ENCODE results near the gene EML2. TPM values are rescaled to one million over a fixed set of nuclear protein-coding genes. Genes with fewer than 3 reads are reported as not detected.

EML2 gene
- polyA plus RNA-seq, 1 donor from 2014 or later: 18.9 TPM

GRCh38 chr19:45600340-45600885 lies 38.8 kb downstream of the EML2 start:
- no peak overlapping the region for H3K27ac ChIP-seq (ENCODE audit: low read length)
- no peak overlapping the region for H3K9ac ChIP-seq (ENCODE audit: low read length)
- H3K79me2 ChIP-seq (replicated peaks; ENCODE audit: insufficient read depth, low read length): no peaks in the 10 kb centered on the region
- H2AFZ ChIP-seq (ENCODE audit: low read depth, low read length): no peak overlapping the region
- no peak overlapping the region for H3K4me3 ChIP-seq (ENCODE audit: low read length)
- H3K36me3 ChIP-seq (ENCODE audit: insufficient read depth, low read length): no peaks in the 10 kb centered on the region
- no peaks in the 10 kb centered on the region for H3K9me2 ChIP-seq (ENCODE audit: insufficient read depth, low read length)
- H3K4me2 ChIP-seq (ENCODE audit: low read length): no peak overlapping the region
- no peaks in the 10 kb centered on the region for H3F3A ChIP-seq (ENCODE audit: insufficient read depth, low read length, poor library complexity, severe bottlenecking)
- TF ChIP-seq MXI1 (conservative IDR thresholded peaks at IDR 0.05; ENCODE audit: poor library complexity, severe bottlenecking): no peak
- no peak for TF ChIP-seq CTCF (IDR thresholded peaks at IDR 0.05; ENCODE audit: poor library complexity, severe bottlenecking)
- no peak for TF ChIP-seq SMC3 (conservative IDR thresholded peaks at IDR 0.05; ENCODE audit: poor library complexity)
- TF ChIP-seq POLR2AphosphoS5 (IDR thresholded peaks at IDR 0.05): no peak
- TF ChIP-seq RAD21 (conservative IDR thresholded peaks at IDR 0.05): no peak
- TF ChIP-seq EZH2 (IDR thresholded peaks at IDR 0.05; ENCODE audit: borderline replicate concordance, insufficient read depth, low read length, poor library complexity, severe bottlenecking): no peak
- TF ChIP-seq TAF1 (IDR thresholded peaks at IDR 0.05; ENCODE audit: low read depth): no peak
- H3K27me3 ChIP-seq (ENCODE audit: insufficient read depth, low read depth, low read length): peaks cover 80% of the 10 kb centered on the region
- no peaks in the 10 kb centered on the region for H4K20me1 ChIP-seq (ENCODE audit: insufficient read depth)
- H3K9me3 ChIP-seq (ENCODE audit: low read length): no peaks in the 10 kb centered on the region

- Histone ChIP-seq H4K20me1 (ENCODE audit: insufficient read depth) (no peaks in the 10 kb centered on the region), H3K27ac (ENCODE audit: low read length) (no peak overlapping the region), H3K9ac (ENCODE audit: low read length) (no peak overlapping the region), H3K4me2 (ENCODE audit: low read length) (no peak overlapping the region), H3K36me3 (ENCODE audit: insufficient read depth, low read length) (no peaks in the 10 kb centered on the region), H3K9me2 (ENCODE audit: insufficient read depth, low read length) (no peaks in the 10 kb centered on the region), H2AFZ (ENCODE audit: low read depth, low read length) (no peak overlapping the region), H3K27me3 (ENCODE audit: insufficient read depth, low read depth, low read length) (peaks cover 83% of the 10 kb centered on the region), H3K79me2 (replicated peaks; ENCODE audit: insufficient read depth, low read length) (no peaks in the 10 kb centered on the region), H3K4me3 (ENCODE audit: low read length) (no peak overlapping the region), H3K9me3 (ENCODE audit: low read length) (no peaks in the 10 kb centered on the region), H3F3A (ENCODE audit: insufficient read depth, low read length, poor library complexity, severe bottlenecking) (no peaks in the 10 kb centered on the region)
- TF ChIP-seq MXI1 (conservative IDR thresholded peaks at IDR 0.05; ENCODE audit: poor library complexity, severe bottlenecking): no peak
- TF ChIP-seq EP300 (conservative IDR thresholded peaks at IDR 0.05; ENCODE audit: poor library complexity, severe bottlenecking): no peak
- TF ChIP-seq RAD21 (conservative IDR thresholded peaks at IDR 0.05): no peak
- no peak for TF ChIP-seq EZH2 (IDR thresholded peaks at IDR 0.05; ENCODE audit: borderline replicate concordance, insufficient read depth, low read length, poor library complexity, severe bottlenecking)
- TF ChIP-seq SMC3 (conservative IDR thresholded peaks at IDR 0.05; ENCODE audit: poor library complexity): no peak
- TF ChIP-seq TAF1 (IDR thresholded peaks at IDR 0.05; ENCODE audit: low read depth): no peak
- TF ChIP-seq CTCF (IDR thresholded peaks at IDR 0.05; ENCODE audit: poor library complexity, severe bottlenecking): no peak
- no peak for TF ChIP-seq POLR2AphosphoS5 (IDR thresholded peaks at IDR 0.05)
- no peak for TF ChIP-seq REST (IDR thresholded peaks at IDR 0.05; ENCODE audit: borderline replicate concordance)
Measured at GRCh38 chr19:45599286-45599685, 39.9 kb downstream of the EML2 start.

All from neural cell (in vitro differentiated cells).